ENCODE measurements around the gene MUTYH.
A peak's percentile ranks its signal among the peaks of the same experiment; 100 is the strongest.
"Not testable (repeated sequence)": the region's sequence is repeated elsewhere in the genome, so short reads cannot be mapped to it uniquely, and the experiment has no call there.

The MUTYH gene

GRCh38 chr1:45321444-45321843 lies 18.8 kb downstream of the MUTYH start:
- DNase-seq (ENCODE audit: low read depth): no peak

- DNase-seq (ENCODE audit: low read depth): no peak
Measured at GRCh38 chr1:45319761-45320160, 20.5 kb downstream of the MUTYH start.

DNA sequence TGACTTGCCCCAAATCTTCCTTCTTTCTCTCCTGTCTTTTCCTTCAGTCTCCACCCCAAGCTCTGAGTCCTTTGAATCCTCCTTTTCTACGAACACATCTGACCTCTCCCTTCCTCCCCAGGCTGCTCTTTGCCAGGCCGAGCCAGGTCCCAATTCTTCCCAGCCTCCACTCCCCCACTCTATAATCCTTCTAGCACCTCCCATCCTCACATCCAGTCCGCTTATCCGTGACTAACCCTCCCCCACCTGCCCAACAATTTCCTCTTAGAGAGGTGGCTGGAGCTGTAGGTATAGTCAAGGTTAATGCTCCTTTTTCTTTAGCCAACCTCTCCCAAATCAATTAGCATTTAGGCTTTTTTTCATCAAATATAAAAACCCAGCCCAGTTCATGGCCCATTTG lies 23.1 kb downstream of the MUTYH start:
- DNase-seq (ENCODE audit: low read depth): no peak

DNA sequence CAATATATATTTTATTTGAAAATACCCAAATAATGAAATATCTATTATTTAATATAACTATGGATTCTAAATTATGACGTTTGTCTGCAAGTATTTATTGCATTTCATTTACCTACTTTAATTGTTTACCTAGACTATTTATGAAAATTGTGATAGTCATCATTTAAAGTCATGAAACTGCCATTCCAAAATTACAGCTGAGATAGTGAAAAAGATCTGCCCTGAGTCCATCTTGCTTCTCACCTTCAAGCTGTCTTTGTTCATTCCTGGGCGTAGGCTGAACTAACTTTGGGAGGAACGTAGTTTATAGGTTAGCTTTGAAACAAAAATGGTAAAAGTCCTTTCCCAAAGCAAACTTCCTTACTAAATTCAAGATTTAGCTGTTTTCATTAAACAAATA lies 26.0 kb downstream of the MUTYH start:
- no peak for DNase-seq (ENCODE audit: low read depth)

DNA sequence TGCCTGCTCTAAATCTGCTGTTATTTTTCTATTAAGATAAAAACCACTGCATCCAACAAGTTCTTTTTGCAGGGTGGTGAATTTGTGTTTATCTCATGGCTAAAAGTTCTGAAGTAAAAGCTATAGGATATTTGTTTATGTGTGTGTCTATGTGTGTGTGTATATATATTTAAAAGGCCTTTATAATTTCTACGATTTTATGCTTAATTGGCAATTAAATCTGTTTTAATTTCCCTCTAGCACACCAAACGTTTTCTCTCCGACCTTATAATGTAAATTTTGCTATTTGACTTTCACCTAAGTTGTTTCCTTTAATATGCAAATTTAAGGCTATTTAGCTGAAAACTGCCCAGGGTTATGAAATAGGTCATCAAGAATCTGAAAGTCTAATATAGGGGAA lies 33.3 kb downstream of the MUTYH start:
- no peak for DNase-seq (ENCODE audit: low read depth)

- no peak for DNase-seq (ENCODE audit: low read depth)
Measured at GRCh38 chr1:45306319-45306718, 33.9 kb downstream of the MUTYH start.

DNA sequence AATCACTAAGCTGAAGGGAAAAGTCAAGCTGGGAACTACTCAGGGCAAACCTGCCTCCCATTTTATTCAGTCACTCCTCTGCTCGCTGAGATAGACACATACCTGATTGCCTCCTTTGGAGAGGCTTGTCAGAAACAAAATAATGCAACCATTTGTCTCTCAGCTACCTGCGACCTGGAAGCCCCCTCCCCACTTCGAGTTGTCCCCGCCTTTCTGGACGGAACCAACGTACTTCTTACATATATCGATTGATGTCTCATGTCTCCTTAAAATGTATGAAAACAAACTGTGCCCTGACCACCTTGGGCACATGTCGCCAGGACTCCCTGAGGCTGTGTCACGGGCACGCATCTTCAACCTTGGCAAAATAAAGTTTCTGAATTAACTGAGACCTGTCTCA lies 35.0 kb downstream of the MUTYH start:
- no peak for DNase-seq (ENCODE audit: low read depth)

GRCh38 chr1:45304311-45305081 lies 35.7 kb downstream of the MUTYH start:
- DNase-seq (ENCODE audit: low read depth): no peak

DNA sequence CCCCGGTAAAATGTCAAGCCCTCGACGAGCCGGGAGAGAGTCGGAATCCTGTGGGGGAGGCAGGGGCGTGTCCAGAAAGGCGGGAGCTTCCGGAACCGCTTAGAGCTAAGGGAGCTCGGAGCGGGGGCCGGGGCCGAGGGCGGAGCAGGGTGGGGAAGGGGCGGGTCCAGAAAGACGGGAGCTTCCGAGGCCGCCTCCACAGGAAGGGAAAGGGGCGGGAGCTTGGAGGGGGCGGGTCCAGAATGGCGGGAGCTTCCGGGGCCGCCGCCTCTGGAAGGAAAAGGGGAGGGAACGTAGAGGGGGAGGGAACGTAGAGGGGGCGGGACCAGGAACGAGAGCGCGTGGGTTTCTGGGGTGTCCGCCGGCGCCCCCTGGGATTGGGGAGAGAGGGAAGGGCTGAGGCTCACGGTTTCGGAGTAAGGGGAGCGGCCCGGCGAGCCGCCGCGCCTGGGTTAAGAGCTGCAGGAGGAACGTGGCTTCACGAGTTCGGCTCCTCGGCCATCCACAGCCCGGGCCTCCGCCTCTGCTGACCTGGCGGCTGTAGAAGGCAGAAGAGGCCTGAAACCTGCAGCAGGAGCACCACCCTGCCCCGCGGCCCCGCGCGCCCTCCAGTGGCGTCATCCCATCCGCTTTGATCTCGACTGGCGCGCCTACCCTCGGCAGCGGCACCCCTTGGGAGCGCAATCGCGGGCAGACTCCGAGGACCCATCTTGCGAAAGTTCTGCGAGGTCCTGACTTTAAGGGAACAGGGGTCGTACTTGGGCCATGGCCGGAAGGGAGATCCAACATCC lies 36.5 kb downstream of the MUTYH start:
- DNase-seq (ENCODE audit: low read depth): peak; percentile 94

GRCh38 chr1:45302505-45303150 lies 37.6 kb downstream of the MUTYH start:
- DNase-seq (ENCODE audit: low read depth): no peak

DNA sequence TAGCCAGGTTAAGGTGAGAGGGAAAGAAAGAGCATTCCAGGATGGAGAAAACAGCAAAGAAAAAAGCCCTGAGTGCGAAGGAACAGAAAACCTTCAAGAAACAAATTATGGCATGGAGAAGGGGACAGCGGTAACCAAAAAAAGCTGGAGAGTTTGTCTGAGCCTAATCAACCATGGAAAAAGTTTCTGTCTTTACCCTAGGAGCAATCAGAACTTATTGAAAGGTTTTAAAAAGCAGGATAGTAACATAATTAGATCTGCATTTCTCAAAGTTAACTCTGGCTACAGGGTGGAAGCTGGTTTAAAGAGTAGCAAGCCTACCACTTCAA lies 39.6 kb downstream of the MUTYH start:
- DNase-seq (ENCODE audit: low read depth): no peak

GRCh38 chr1:45299981-45300668 lies 40.1 kb downstream of the MUTYH start:
- peak; percentile 41 for DNase-seq (ENCODE audit: low read depth)

DNA sequence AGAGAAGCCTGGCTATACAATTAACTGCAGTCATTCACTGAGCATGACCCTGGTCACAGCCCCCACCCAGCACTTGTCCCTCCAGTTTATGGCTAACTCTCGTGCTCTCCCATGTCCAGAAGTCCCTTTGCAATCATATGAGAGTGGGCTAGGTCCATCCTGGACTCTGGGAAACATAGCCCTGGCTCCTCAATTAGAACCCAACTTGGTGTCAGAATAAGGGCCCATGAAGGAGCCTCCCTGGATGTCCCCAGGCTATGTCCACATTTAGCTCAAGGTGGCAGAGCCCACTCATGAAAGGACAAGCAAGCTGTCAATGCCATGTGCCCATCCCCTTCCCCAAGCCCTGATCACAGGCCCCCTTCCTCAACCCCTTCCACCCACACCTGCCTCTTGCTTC lies 40.9 kb downstream of the MUTYH start:
- DNase-seq (ENCODE audit: low read depth): no peak

GRCh38 chr1:45297666-45298356 lies 42.4 kb downstream of the MUTYH start:
- DNase-seq (ENCODE audit: low read depth): no peak

DNA sequence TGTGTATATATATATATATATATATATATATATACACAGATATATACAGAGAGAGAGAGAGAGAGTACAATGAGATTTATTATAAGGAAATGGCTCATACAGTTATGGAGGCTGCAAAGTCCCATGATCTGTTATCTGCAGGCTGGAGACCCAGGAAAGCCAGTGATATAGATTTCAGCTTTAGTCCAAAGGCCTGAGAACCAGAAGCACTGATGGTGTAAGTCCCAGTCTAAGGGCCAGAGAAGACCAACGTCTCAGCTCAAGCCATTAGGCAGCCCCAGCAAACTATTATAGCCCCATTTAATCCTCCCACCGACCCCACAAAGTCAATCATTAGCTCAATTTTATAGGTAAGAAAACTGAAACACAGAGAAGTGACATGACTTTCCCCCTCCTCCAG lies 48.5 kb downstream of the MUTYH start:
- DNase-seq (ENCODE audit: low read depth): no peak

DNA sequence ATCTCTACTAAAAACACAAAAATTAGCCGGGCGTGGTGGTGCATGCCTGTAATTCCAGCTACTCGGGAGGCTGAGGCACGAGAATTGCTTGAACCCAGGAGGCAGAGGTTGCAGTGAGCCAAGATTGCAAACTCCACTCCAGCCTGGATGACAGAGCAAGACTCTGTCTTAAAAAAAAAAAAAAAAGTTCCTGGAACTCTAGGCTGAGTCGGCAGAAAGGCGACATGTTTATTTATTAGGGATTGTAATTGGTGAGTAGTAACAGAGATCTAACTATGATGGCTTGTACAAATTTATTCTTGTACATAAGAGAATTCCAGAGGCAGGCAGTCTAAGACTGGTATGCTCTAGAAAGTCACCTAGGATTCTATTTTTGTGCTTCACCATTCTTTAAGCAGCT lies 49.2 kb downstream of the MUTYH start:
- DNase-seq (ENCODE audit: low read depth): not testable (repeated sequence)

- not testable (repeated sequence) for DNase-seq (ENCODE audit: low read depth)
Measured at GRCh38 chr1:45286521-45286920, 53.7 kb downstream of the MUTYH start.

DNA sequence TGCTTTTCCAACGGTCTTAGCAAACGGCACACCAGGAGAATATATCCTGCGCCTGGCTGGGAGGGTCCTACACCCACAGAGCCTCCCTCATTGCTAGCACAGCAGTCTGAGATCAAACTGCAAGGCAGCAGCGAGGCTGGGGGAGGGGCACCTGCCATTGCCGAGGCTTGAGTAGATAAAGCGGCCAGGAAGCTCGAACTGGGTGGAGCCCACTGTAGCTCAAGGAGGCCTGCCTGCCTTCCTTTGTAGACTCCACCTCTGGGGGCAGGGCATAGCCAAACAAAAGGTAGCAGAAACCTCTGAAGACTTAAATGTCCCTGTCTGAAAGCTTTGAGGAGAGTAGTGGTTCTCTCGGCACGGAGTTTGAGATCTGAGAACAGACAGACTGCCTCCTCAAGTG lies 55.4 kb downstream of the MUTYH start:
- not testable (repeated sequence) for DNase-seq (ENCODE audit: low read depth)

DNA sequence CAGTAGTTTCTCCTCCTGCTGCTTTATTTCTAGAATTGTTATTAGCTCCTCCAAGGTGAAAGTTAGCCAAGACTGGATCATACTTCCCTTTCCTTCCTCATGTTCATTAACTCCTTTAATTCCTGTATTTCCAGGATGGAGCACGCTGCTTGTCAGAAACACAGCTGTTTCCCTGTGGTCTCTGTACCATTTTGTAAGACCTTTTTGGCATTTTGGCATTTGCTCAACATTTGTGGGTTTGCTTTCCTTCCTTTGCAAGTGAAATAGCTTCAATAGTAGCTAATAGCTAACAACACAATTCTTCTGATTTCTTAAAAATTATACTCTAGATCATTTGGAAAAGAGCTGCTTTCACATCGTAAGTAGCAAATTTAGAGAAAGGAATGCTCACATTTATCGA lies 57.9 kb downstream of the MUTYH start:
- no peak for DNase-seq (ENCODE audit: low read depth)

Measured in HS-27A (cell line).